ENCODE results near the gene DCAF15.

The DCAF15 gene

DNA sequence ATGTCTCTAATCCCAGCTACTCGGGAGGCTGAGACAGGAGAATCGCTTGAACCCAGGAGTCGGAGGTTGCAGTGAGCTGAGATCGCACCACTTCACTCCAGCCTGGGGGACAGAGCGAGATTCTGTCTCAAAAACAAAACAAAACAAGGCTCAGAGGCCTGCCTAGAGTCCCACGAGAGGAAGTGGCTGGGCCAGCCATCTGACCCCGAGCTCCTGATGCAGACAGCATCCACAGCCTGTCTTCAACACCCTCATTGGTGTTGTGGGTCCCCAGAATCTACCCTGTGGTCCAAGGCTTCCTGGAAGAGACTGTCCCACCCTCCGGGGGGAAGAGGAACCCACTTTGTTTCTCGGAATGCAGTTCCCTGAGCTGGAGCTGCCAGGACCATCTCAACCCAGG is 29.2 kb downstream of the DCAF15 start:
- no peak overlapping the region for H3K27ac ChIP-seq
- TF ChIP-seq ZFX (IDR thresholded peaks at IDR 0.05; ENCODE audit: borderline replicate concordance) (no peak), CTCF (IDR thresholded peaks at IDR 0.05) (no peak)

- no peak overlapping the region for H3K27ac ChIP-seq
- TF ChIP-seq CTCF (IDR thresholded peaks at IDR 0.05) (no peak), ZFX (IDR thresholded peaks at IDR 0.05; ENCODE audit: borderline replicate concordance) (no peak)
Measured at GRCh38 chr19:13981988-13982501, 29.7 kb downstream of the DCAF15 start.

DNA sequence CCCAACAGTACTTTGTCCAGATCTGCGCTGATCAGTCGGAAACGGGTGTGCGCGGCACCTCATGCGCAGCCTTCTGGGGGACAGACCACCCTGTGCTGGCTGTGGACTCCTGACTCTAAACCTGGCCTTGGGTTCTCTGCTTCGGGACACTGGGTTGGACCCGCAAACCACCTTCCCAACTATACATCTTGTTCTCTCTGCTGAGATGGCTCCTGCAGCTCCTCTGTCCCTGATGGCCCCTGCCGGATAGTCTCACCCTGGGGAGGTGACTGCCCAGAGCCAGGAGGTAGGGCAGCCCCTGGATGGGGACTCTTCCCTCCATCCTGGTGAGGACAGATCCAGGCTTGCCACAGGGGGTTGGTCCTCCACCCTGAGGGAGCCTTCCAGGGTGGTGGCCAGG is 30.5 kb downstream of the DCAF15 start:
- H3K27ac ChIP-seq, result no peak overlapping the region
- TF ChIP-seq CTCF (IDR thresholded peaks at IDR 0.05), result no peak
- no peak for TF ChIP-seq ZFX (IDR thresholded peaks at IDR 0.05; ENCODE audit: borderline replicate concordance)

GRCh38 chr19:13983213-13983889 is 31.0 kb downstream of the DCAF15 start:
- TF ChIP-seq ZFX (IDR thresholded peaks at IDR 0.05; ENCODE audit: borderline replicate concordance), result no peak
- TF ChIP-seq CTCF (IDR thresholded peaks at IDR 0.05), result no peak
- H3K27ac ChIP-seq, result no peak overlapping the region

GRCh38 chr19:13984186-13984585 is 31.9 kb downstream of the DCAF15 start:
- no peak overlapping the region for H3K27ac ChIP-seq
- TF ChIP-seq ZFX (IDR thresholded peaks at IDR 0.05; ENCODE audit: borderline replicate concordance) (no peak), CTCF (IDR thresholded peaks at IDR 0.05) (no peak)

- TF ChIP-seq ZFX (IDR thresholded peaks at IDR 0.05; ENCODE audit: borderline replicate concordance), result no peak
- TF ChIP-seq CTCF (IDR thresholded peaks at IDR 0.05), result no peak
- H3K27ac ChIP-seq, result no peak overlapping the region
Measured at GRCh38 chr19:13984875-13985741, 32.8 kb downstream of the DCAF15 start.
